Endodermal cell (in vitro differentiated cells): ENCODE results near the gene RNF215. TPM values are rescaled to one million over a fixed set of nuclear protein-coding genes. Genes with fewer than 3 reads are reported as not detected.
A peak's percentile ranks its signal among the peaks of the same experiment; 100 is the strongest.
"Not testable (repeated sequence)": the region's sequence is repeated elsewhere in the genome, so short reads cannot be mapped to it uniquely, and the experiment has no call there.

Source experiments
- DNase-seq: peaks from one replicate; pipeline ENCODE4 v3.0.0-alpha.2; 2017
- H3K27ac ChIP-seq: 2 replicates; pipeline ENCODE4 v1.5.1; 2013; ENCODE audit warnings: mild to moderate bottlenecking, low read depth, low read length, moderate library complexity
- H3K27me3 ChIP-seq: 2 replicates; pipeline ENCODE4 v1.6.1; 2013; ENCODE audit warnings: mild to moderate bottlenecking, low read length, moderate library complexity; ENCODE audit not compliant: insufficient read depth, control insufficient read depth, poor library complexity, severe bottlenecking
- H3K36me3 ChIP-seq: 2 replicates; pipeline ENCODE4 v1.7.0; 2013; ENCODE audit warnings: mild to moderate bottlenecking, low read length, moderate library complexity; ENCODE audit not compliant: control insufficient read depth, insufficient read depth
- H3K4me1 ChIP-seq: one replicate; pipeline ENCODE4 v1.7.0; 2013; ENCODE audit warnings: low read length; ENCODE audit not compliant: control insufficient read depth, insufficient read depth
- H3K4me3 ChIP-seq: 2 replicates; pipeline ENCODE4 v1.5.1; 2013; ENCODE audit warnings: mild to moderate bottlenecking, low read length, moderate library complexity
- H3K9ac ChIP-seq: 2 replicates; pipeline ENCODE4 v1.6.1; 2013; ENCODE audit warnings: mild to moderate bottlenecking, low read length, moderate library complexity; ENCODE audit not compliant: poor library complexity, severe bottlenecking; ENCODE audit errors: extremely low read depth
- H3K9me3 ChIP-seq: 2 replicates; pipeline ENCODE4 v1.6.1; 2013; ENCODE audit warnings: mild to moderate bottlenecking, low read length, moderate library complexity; ENCODE audit not compliant: control insufficient read depth
- H3K27ac Mint-ChIP-seq: 2 replicates; pipeline ENCODE4 v1.8.0; 2020; ENCODE audit warnings: mixed read lengths
- H3K27me3 Mint-ChIP-seq: 2 replicates; pipeline ENCODE4 v1.8.0; 2021; ENCODE audit warnings: mild to moderate bottlenecking, mixed read lengths; ENCODE audit not compliant: insufficient read depth
- H3K36me3 Mint-ChIP-seq: 2 replicates; pipeline ENCODE4 v1.8.0; 2020; ENCODE audit warnings: low read depth, mixed read lengths
- H3K4me1 Mint-ChIP-seq: 2 replicates; pipeline ENCODE4 v1.8.0; 2020; ENCODE audit warnings: mixed read lengths
- H3K4me3 Mint-ChIP-seq: 2 replicates; pipeline ENCODE4 v1.8.0; 2020; ENCODE audit warnings: mild to moderate bottlenecking, moderate library complexity, mixed read lengths
- H3K9me3 Mint-ChIP-seq: 2 replicates; pipeline ENCODE4 v1.8.0; 2020; ENCODE audit warnings: mild to moderate bottlenecking, mixed read lengths
- CTCF ChIP-seq: fragments of 200-600 bp; sonication (generic); conservative IDR thresholded peaks from 2 replicates; pipeline ENCODE4 v1.5.0; 2021; ENCODE audit warnings: antibody characterized with exemption, mild to moderate bottlenecking
- WGBS, 2 experiments: methylation state at CpG; one replicate each; pipeline versions ENCODE4 v1.1.5 to v1.1.7; 2013; ENCODE audit warnings: missing lambda C conversion rate in 2 of 2, mixed read lengths in 1 of 2; ENCODE audit not compliant: insufficient coverage in 1 of 2, insufficient read length in 1 of 2; 5-methylcytosine and 5-hydroxymethylcytosine counted together
- total RNA-seq, 2 donors: library from RNA; stranded (reverse); fragmentation: NEBNext Ultra II Directional in 1 of 2; extraction: Animal tissue kit (Norgen Biotek cat#: 25700) in 1 of 2; gene quantifications; 2 replicates in 1 of 2; 3 replicates in 1 of 2; pipeline ENCODE4 v1.2.1, GENCODE V29; 2021

RNF215 gene
- total RNA-seq, 2 donors from 2014 or later: 44.0 to 46.7 TPM

- Histone ChIP-seq H3K9ac (no peak overlapping the region), H3K36me3 (peaks cover 22% of the 10 kb centered on the region), H3K4me1 (peaks cover 3% of the 10 kb centered on the region), H3K27me3 (peaks cover 6% of the 10 kb centered on the region), H3K9me3 (no peaks in the 10 kb centered on the region), H3K27ac (no peak overlapping the region), H3K4me3 (no peak overlapping the region)
- H3K9me3 Mint-ChIP-seq: no peaks in the 10 kb centered on the region
- no peak for TF ChIP-seq CTCF
- H3K27ac Mint-ChIP-seq: no peak overlapping the region
- H3K4me3 Mint-ChIP-seq: no peak overlapping the region
- H3K27me3 Mint-ChIP-seq: peaks cover 27% of the 10 kb centered on the region
- H3K36me3 Mint-ChIP-seq: peaks cover 31% of the 10 kb centered on the region
- peaks cover 24% of the 10 kb centered on the region for H3K4me1 Mint-ChIP-seq
- 58 to 85% methylated on average over 2 to 5 of the region's 5 CpGs for WGBS, 2 experiments
- peak; percentile 60 for DNase-seq
Observed at GRCh38 chr22:30402028-30402765, 15.0 kb upstream of the RNF215 start.

- H3K9me3 ChIP-seq, DNase-seq, H3K4me3 ChIP-seq, H3K27ac ChIP-seq, H3K27ac Mint-ChIP-seq, H3K9ac ChIP-seq, H3K4me1 ChIP-seq, H3K4me3 Mint-ChIP-seq, H3K9me3 Mint-ChIP-seq: not testable (repeated sequence)
- WGBS, 2 experiments: 86 to 95% methylated on average over 2 of the region's 3 CpGs
- Mint-ChIP-seq H3K4me1 (peaks cover 24% of the 10 kb centered on the region), H3K27me3 (peaks cover 33% of the 10 kb centered on the region), H3K36me3 (peaks cover 21% of the 10 kb centered on the region)
- Histone ChIP-seq H3K36me3 (peaks cover 17% of the 10 kb centered on the region), H3K27me3 (peaks cover 11% of the 10 kb centered on the region)
Observed at GRCh38 chr22:30401024-30401423, 13.8 kb upstream of the RNF215 start.

GRCh38 chr22:30400159-30400558 lies 12.9 kb upstream of the RNF215 start:
- Histone ChIP-seq H3K27ac (no peak overlapping the region), H3K9me3 (no peaks in the 10 kb centered on the region), H3K9ac (no peak overlapping the region), H3K27me3 (peaks cover 15% of the 10 kb centered on the region), H3K4me3 (no peak overlapping the region), H3K36me3 (peaks cover 17% of the 10 kb centered on the region), H3K4me1 (peaks cover 3% of the 10 kb centered on the region)
- peaks cover 20% of the 10 kb centered on the region for H3K36me3 Mint-ChIP-seq
- no peak overlapping the region for H3K4me3 Mint-ChIP-seq
- H3K9me3 Mint-ChIP-seq: no peaks in the 10 kb centered on the region
- WGBS, 2 experiments: 91 to 100% methylated on average over 1 of the region's 1 CpG
- DNase-seq: no peak
- H3K27ac Mint-ChIP-seq: no peak overlapping the region
- H3K4me1 Mint-ChIP-seq: peaks cover 24% of the 10 kb centered on the region
- peaks cover 42% of the 10 kb centered on the region for H3K27me3 Mint-ChIP-seq
- TF ChIP-seq CTCF: no peak
